PC-3 (cell line): ENCODE data around the gene TM4SF18.

Source experiments
- CTCF ChIP-seq: fragments of 300-600 bp; sonication (generic); conservative IDR thresholded peaks from 2 replicates; pipeline ENCODE4 v1.5.1; 2017; ENCODE audit warnings: antibody characterized with exemption, low read depth, mild to moderate bottlenecking, low read length
- EZH2phosphoT487 ChIP-seq: fragments of 300-600 bp; sonication (generic); IDR thresholded peaks from 2 replicates; pipeline ENCODE4 v1.6.1; 2018; ENCODE audit warnings: mild to moderate bottlenecking, antibody characterized with exemption, low read length, borderline replicate concordance

GRCh38 chr3:149369991-149370866 is 36.8 kb upstream of the TM4SF18 start:
- TF ChIP-seq CTCF (no peak), EZH2phosphoT487 (no peak)
